ENCODE data around the gene ENOX1.

GRCh38 chr13:43265028-43265427, 521.7 kb downstream of the ENOX1 start:
- no peak for TF ChIP-seq BACH2 (CRISPR knock-in tag; IDR thresholded peaks at IDR 0.05; ENCODE audit: borderline replicate concordance)
- no peak for TF ChIP-seq CSDC2 (CRISPR knock-in tag; IDR thresholded peaks at IDR 0.05)
- TF ChIP-seq PATZ1 (CRISPR knock-in tag; IDR thresholded peaks at IDR 0.05; ENCODE audit: borderline replicate concordance): no peak
- TF ChIP-seq ZFP30 (CRISPR knock-in tag; IDR thresholded peaks at IDR 0.05): no peak
- TF ChIP-seq TCF4 (CRISPR knock-in tag; IDR thresholded peaks at IDR 0.05; ENCODE audit: borderline replicate concordance): no peak
- no peak for TF ChIP-seq ESRRG (CRISPR knock-in tag; IDR thresholded peaks at IDR 0.05)
- TF ChIP-seq TOX (CRISPR knock-in tag; IDR thresholded peaks at IDR 0.05; ENCODE audit: borderline replicate concordance): no peak
